GM23338 (cell line): ENCODE results near the gene SLC47A1. TPM values are rescaled to one million over a fixed set of nuclear protein-coding genes. Genes with fewer than 3 reads are reported as not detected.

Experiments
- ATAC-seq: fragments of 200-7000 bp; cut with Tn5 transposase; 3 replicates; pipeline ENCODE4 v1.9.1; 2020
- DNase-seq: peaks from one replicate; pipeline ENCODE4 v3.0.0-alpha.2; 2015; ENCODE audit warnings: low spot score
- H2AFZ ChIP-seq: fragments of 200-600 bp; sonication (generic); 2 replicates; pipeline ENCODE4 v1.8.0; 2016; ENCODE audit warnings: antibody characterized with exemption, mild to moderate bottlenecking, moderate library complexity
- H3F3A ChIP-seq: fragments of 200-600 bp; sonication (generic); replicated peaks from 2 replicates; pipeline ENCODE4 v1.8.0; 2017; ENCODE audit warnings: antibody characterized with exemption, mixed run types, low read depth
- H3K27ac ChIP-seq: fragments of 200-600 bp; sonication (generic); 2 replicates; pipeline ENCODE4 v1.6.1; 2016; ENCODE audit warnings: low read depth
- H3K27me3 ChIP-seq: fragments of 200-600 bp; sonication (generic); 2 replicates; pipeline ENCODE4 v1.8.0; 2016; ENCODE audit warnings: mild to moderate bottlenecking, mixed run types, moderate library complexity; ENCODE audit not compliant: insufficient read depth
- H3K36me3 ChIP-seq: fragments of 200-600 bp; sonication (generic); 2 replicates; pipeline ENCODE4 v1.8.0; 2016; ENCODE audit warnings: mild to moderate bottlenecking; ENCODE audit not compliant: insufficient read depth
- H3K4me1 ChIP-seq: fragments of 200-600 bp; sonication (generic); 2 replicates; pipeline ENCODE4 v1.8.0; 2016; ENCODE audit warnings: mild to moderate bottlenecking, moderate library complexity; ENCODE audit not compliant: insufficient read depth
- H3K4me2 ChIP-seq: fragments of 200-600 bp; sonication (generic); 2 replicates; pipeline ENCODE4 v1.7.1; 2017; ENCODE audit warnings: mixed run types
- H3K4me3 ChIP-seq: fragments of 200-600 bp; sonication (generic); 2 replicates; pipeline ENCODE4 v1.6.1; 2016; ENCODE audit warnings: mixed run types
- H3K79me2 ChIP-seq: fragments of 200-600 bp; sonication (generic); replicated peaks from 2 replicates; pipeline ENCODE4 v1.8.0; 2017; ENCODE audit warnings: mild to moderate bottlenecking; ENCODE audit not compliant: insufficient read depth
- H3K9me2 ChIP-seq: fragments of 200-600 bp; sonication (generic); 2 replicates; pipeline ENCODE4 v1.8.0; 2017; ENCODE audit not compliant: insufficient read depth
- H4K20me1 ChIP-seq: fragments of 200-600 bp; sonication (generic); replicated peaks from 2 replicates; pipeline ENCODE4 v1.8.0; 2017; ENCODE audit warnings: mild to moderate bottlenecking; ENCODE audit not compliant: insufficient read depth
- H3K27ac Mint-ChIP-seq: 2 replicates; pipeline ENCODE4 v1.8.0; 2020; ENCODE audit warnings: inconsistent platforms, mild to moderate bottlenecking, moderate library complexity, mixed read lengths
- H3K27me3 Mint-ChIP-seq: 3 replicates; pipeline ENCODE4 v1.8.0; 2022; ENCODE audit warnings: low read depth, mild to moderate bottlenecking, moderate library complexity, mixed read lengths, inconsistent platforms; ENCODE audit not compliant: insufficient read depth, poor library complexity
- H3K36me3 Mint-ChIP-seq: 3 replicates; pipeline ENCODE4 v1.8.0; 2021; ENCODE audit warnings: low read depth, mild to moderate bottlenecking, inconsistent platforms, moderate library complexity, mixed read lengths
- H3K4me1 Mint-ChIP-seq: 3 replicates; pipeline ENCODE4 v1.8.0; 2020; ENCODE audit warnings: mild to moderate bottlenecking, inconsistent platforms, mixed read lengths
- H3K4me3 Mint-ChIP-seq: 3 replicates; pipeline ENCODE4 v1.8.0; 2021; ENCODE audit warnings: moderate library complexity, mild to moderate bottlenecking, inconsistent platforms, mixed read lengths
- H3K9me3 Mint-ChIP-seq: 3 replicates; pipeline ENCODE4 v1.8.0; 2020; ENCODE audit warnings: moderate library complexity, mild to moderate bottlenecking, inconsistent platforms, mixed read lengths
- EZH2 ChIP-seq: fragments of 200-600 bp; sonication (generic); IDR thresholded peaks from one replicate; pipeline ENCODE4 v1.8.0; 2017; ENCODE audit warnings: antibody characterized with exemption, mild to moderate bottlenecking, low read depth; ENCODE audit not compliant: unreplicated experiment
- EZH2phosphoT487 ChIP-seq: fragments of 200-600 bp; sonication (generic); IDR thresholded peaks from one replicate; pipeline ENCODE4 v1.8.1; 2018; ENCODE audit warnings: antibody characterized with exemption; ENCODE audit not compliant: unreplicated experiment
- JUNB ChIP-seq: IDR thresholded peaks from one replicate; pipeline ENCODE4 v1.6.1; 2016; ENCODE audit warnings: antibody characterized with exemption; ENCODE audit not compliant: unreplicated experiment
- NANOG ChIP-seq: IDR thresholded peaks from 2 replicates; pipeline ENCODE4 v1.6.1; 2016; ENCODE audit warnings: antibody characterized with exemption, borderline replicate concordance
- POLR2AphosphoS5 ChIP-seq: IDR thresholded peaks from 2 replicates; pipeline ENCODE4 v1.6.1; 2016; ENCODE audit warnings: antibody characterized with exemption, low read depth
- REST ChIP-seq: IDR thresholded peaks from one replicate; pipeline ENCODE4 v1.6.1; 2018; ENCODE audit warnings: antibody characterized with exemption; ENCODE audit not compliant: unreplicated experiment
- STAT1 ChIP-seq: IDR thresholded peaks from one replicate; pipeline ENCODE4 v1.6.1; 2016; ENCODE audit warnings: antibody characterized with exemption; ENCODE audit not compliant: unreplicated experiment
- ZNF114 ChIP-seq: fragments of 250-450 bp; sonication (Bioruptor Pico); IDR thresholded peaks from 2 replicates; pipeline ENCODE4 v1.5.0; 2020; ENCODE audit warnings: mild to moderate bottlenecking, moderate library complexity
- polyA plus RNA-seq: library from polyadenylated mRNA; unstranded; fragments of >200 nt; fragmentation: Nextera tagmentation; extraction: Ambion mirVana; gene quantifications from 2 replicates; pipeline ENCODE4 v1.2.1, GENCODE V29; 2016
- total RNA-seq: library from RNA; depleted of rRNA; stranded (reverse); fragments of >200 nt; shearing (Covaris generic); gene quantifications from 2 replicates; pipeline ENCODE4 v1.2.3, GENCODE V29; 2014
- TF ChIP-seq, protein P1 (sequence below): IDR thresholded peaks from 2 replicates; pipeline ENCODE4 v1.6.1; 2016; ENCODE audit warnings: antibody characterized with exemption
- TF ChIP-seq, protein P2 (sequence below): fragments of 250-450 bp; sonication (Bioruptor Pico); IDR thresholded peaks from 2 replicates; pipeline ENCODE4 v1.5.0; 2020; ENCODE audit warnings: mild to moderate bottlenecking, moderate library complexity
- TF ChIP-seq, protein P3 (sequence below), 2 experiments: fragments of 200-600 bp in 1 of 2; sonication (generic) in 1 of 2; conservative IDR thresholded peaks; 2 replicates each; pipeline versions ENCODE4 v1.5.1 to v1.6.1; 2016 to 2017; ENCODE audit warnings: antibody characterized with exemption in 2 of 2, low read depth in 2 of 2, mild to moderate bottlenecking in 2 of 2, moderate library complexity in 1 of 2

Gene SLC47A1
- total and polyA plus RNA-seq, 2 experiments from 2014 or later: 0.53 to 1.9 TPM

GRCh38 chr17:19523690-19524089 is 10.0 kb upstream of the SLC47A1 start:
- no peak for ATAC-seq
- H3K4me1 ChIP-seq: 0 out of 2 replicates have a peak, but pooled peaks cover 3% of the 10 kb centered on the region
- peak overlapping the region; percentile 72; the same call in 1 of the 2 replicates for H2AFZ ChIP-seq

More at GRCh38 chr17:19523690-19524089, 10.0 kb upstream of the SLC47A1 start:
- Histone ChIP-seq H4K20me1 (no peaks in the 10 kb centered on the region), H3K4me2 (no peak overlapping the region), H3K4me3 (no peak overlapping the region), H3K27ac (no peak overlapping the region), H3K9me2 (no peaks in the 10 kb centered on the region), H3K27me3 (no peaks in the 10 kb centered on the region), H3F3A (no peaks in the 10 kb centered on the region), H3K36me3 (no peaks in the 10 kb centered on the region), H3K79me2 (no peaks in the 10 kb centered on the region)
- no peak overlapping the region; the same call in 1 of the 2 replicates for H3K27ac Mint-ChIP-seq
- TF ChIP-seq JUNB: no peak
- TF ChIP-seq, protein P1, sequence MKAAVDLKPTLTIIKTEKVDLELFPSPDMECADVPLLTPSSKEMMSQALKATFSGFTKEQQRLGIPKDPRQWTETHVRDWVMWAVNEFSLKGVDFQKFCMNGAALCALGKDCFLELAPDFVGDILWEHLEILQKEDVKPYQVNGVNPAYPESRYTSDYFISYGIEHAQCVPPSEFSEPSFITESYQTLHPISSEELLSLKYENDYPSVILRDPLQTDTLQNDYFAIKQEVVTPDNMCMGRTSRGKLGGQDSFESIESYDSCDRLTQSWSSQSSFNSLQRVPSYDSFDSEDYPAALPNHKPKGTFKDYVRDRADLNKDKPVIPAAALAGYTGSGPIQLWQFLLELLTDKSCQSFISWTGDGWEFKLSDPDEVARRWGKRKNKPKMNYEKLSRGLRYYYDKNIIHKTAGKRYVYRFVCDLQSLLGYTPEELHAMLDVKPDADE: no peak
- TF ChIP-seq, protein P2, sequence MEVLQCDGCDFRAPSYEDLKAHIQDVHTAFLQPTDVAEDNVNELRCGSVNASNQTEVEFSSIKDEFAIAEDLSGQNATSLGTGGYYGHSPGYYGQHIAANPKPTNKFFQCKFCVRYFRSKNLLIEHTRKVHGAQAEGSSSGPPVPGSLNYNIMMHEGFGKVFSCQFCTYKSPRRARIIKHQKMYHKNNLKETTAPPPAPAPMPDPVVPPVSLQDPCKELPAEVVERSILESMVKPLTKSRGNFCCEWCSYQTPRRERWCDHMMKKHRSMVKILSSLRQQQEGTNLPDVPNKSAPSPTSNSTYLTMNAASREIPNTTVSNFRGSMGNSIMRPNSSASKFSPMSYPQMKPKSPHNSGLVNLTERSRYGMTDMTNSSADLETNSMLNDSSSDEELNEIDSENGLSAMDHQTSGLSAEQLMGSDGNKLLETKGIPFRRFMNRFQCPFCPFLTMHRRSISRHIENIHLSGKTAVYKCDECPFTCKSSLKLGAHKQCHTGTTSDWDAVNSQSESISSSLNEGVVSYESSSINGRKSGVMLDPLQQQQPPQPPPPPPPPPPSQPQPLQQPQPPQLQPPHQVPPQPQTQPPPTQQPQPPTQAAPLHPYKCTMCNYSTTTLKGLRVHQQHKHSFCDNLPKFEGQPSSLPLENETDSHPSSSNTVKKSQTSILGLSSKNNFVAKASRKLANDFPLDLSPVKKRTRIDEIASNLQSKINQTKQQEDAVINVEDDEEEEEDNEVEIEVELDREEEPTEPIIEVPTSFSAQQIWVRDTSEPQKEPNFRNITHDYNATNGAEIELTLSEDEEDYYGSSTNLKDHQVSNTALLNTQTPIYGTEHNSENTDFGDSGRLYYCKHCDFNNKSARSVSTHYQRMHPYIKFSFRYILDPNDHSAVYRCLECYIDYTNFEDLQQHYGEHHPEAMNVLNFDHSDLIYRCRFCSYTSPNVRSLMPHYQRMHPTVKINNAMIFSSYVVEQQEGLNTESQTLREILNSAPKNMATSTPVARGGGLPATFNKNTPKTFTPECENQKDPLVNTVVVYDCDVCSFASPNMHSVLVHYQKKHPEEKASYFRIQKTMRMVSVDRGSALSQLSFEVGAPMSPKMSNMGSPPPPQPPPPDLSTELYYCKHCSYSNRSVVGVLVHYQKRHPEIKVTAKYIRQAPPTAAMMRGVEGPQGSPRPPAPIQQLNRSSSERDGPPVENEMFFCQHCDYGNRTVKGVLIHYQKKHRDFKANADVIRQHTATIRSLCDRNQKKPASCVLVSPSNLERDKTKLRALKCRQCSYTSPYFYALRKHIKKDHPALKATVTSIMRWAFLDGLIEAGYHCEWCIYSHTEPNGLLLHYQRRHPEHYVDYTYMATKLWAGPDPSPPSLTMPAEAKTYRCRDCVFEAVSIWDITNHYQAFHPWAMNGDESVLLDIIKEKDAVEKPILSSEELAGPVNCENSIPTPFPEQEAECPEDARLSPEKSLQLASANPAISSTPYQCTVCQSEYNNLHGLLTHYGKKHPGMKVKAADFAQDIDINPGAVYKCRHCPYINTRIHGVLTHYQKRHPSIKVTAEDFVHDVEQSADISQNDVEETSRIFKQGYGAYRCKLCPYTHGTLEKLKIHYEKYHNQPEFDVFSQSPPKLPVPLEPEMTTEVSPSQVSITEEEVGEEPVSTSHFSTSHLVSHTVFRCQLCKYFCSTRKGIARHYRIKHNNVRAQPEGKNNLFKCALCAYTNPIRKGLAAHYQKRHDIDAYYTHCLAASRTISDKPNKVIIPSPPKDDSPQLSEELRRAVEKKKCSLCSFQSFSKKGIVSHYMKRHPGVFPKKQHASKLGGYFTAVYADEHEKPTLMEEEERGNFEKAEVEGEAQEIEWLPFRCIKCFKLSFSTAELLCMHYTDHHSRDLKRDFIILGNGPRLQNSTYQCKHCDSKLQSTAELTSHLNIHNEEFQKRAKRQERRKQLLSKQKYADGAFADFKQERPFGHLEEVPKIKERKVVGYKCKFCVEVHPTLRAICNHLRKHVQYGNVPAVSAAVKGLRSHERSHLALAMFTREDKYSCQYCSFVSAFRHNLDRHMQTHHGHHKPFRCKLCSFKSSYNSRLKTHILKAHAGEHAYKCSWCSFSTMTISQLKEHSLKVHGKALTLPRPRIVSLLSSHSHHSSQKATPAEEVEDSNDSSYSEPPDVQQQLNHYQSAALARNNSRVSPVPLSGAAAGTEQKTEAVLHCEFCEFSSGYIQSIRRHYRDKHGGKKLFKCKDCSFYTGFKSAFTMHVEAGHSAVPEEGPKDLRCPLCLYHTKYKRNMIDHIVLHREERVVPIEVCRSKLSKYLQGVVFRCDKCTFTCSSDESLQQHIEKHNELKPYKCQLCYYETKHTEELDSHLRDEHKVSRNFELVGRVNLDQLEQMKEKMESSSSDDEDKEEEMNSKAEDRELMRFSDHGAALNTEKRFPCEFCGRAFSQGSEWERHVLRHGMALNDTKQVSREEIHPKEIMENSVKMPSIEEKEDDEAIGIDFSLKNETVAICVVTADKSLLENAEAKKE (CRISPR knock-in tag): no peak
- no peak for TF ChIP-seq ZNF114 (CRISPR knock-in tag)
- no peak for TF ChIP-seq NANOG
- TF ChIP-seq EZH2: no peak
- TF ChIP-seq POLR2AphosphoS5: no peak
- no peak for TF ChIP-seq EZH2phosphoT487
- TF ChIP-seq, protein P3, sequence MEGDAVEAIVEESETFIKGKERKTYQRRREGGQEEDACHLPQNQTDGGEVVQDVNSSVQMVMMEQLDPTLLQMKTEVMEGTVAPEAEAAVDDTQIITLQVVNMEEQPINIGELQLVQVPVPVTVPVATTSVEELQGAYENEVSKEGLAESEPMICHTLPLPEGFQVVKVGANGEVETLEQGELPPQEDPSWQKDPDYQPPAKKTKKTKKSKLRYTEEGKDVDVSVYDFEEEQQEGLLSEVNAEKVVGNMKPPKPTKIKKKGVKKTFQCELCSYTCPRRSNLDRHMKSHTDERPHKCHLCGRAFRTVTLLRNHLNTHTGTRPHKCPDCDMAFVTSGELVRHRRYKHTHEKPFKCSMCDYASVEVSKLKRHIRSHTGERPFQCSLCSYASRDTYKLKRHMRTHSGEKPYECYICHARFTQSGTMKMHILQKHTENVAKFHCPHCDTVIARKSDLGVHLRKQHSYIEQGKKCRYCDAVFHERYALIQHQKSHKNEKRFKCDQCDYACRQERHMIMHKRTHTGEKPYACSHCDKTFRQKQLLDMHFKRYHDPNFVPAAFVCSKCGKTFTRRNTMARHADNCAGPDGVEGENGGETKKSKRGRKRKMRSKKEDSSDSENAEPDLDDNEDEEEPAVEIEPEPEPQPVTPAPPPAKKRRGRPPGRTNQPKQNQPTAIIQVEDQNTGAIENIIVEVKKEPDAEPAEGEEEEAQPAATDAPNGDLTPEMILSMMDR (conservative IDR thresholded peaks at IDR 0.05; ENCODE audit: low read depth in 2 of 2): no peak
- TF ChIP-seq REST: no peak
- TF ChIP-seq STAT1: no peak
- H3K4me3 Mint-ChIP-seq: no peak overlapping the region
- no peak for DNase-seq
- H3K27me3 Mint-ChIP-seq: peaks cover 5% of the 10 kb centered on the region
- no peaks in the 10 kb centered on the region for H3K36me3 Mint-ChIP-seq
- no peaks in the 10 kb centered on the region; the same call in 2 of the 3 replicates for H3K4me1 Mint-ChIP-seq
- H3K9me3 Mint-ChIP-seq: no peaks in the 10 kb centered on the region
